GM19240 (cell line): ENCODE results near the gene DLG4.

ENCODE experiments used
- DNase-seq: peaks from one replicate; pipeline ENCODE4 v3.0.0; 2011; ENCODE audit warnings: low spot score; ENCODE audit not compliant: insufficient read length

DLG4 gene

DNA sequence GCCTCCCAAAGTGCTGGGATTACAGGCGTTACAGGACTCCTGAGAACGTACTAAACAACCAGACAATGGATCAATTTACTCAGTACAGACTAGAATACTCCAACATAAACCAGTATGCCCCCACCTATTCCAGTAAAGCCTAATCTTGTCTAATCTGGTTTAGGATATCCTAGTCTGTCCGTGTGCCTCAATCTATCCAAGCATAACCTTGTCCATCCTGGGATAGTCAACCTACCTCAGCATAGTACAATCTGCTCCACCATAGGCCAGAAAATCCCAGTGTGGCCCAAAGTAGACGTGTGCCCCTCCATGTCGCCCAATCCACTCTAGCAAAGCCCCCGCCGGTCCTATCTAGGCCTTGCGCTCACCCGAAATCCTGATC is 14.1 kb upstream of the DLG4 start:
- DNase-seq = no peak

GRCh38 chr17:7232114-7232513 is 12.5 kb upstream of the DLG4 start:
- no peak for DNase-seq

DNA sequence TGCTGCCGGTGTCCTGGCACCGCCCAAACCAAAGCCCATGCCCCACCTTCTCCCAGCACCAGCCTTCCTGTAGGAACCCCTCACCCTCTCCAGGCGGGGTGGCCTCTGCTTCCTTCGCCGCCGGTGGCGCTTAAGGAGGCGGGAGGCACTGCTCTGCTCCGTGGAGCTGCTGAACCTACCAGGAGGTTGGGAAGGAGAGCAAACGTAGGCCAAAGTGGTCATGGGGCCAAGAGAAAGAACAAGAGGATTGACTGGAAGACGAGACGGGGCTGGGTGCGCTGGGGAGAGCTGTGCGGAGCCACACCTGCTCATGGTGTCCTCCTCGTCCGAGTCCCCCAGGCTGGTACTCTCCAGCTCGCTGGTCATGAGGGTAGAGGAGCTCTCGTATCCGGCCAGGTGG is 9.9 kb upstream of the DLG4 start:
- no peak for DNase-seq

GRCh38 chr17:7228920-7229319 is 9.3 kb upstream of the DLG4 start:
- DNase-seq = no peak

DNA sequence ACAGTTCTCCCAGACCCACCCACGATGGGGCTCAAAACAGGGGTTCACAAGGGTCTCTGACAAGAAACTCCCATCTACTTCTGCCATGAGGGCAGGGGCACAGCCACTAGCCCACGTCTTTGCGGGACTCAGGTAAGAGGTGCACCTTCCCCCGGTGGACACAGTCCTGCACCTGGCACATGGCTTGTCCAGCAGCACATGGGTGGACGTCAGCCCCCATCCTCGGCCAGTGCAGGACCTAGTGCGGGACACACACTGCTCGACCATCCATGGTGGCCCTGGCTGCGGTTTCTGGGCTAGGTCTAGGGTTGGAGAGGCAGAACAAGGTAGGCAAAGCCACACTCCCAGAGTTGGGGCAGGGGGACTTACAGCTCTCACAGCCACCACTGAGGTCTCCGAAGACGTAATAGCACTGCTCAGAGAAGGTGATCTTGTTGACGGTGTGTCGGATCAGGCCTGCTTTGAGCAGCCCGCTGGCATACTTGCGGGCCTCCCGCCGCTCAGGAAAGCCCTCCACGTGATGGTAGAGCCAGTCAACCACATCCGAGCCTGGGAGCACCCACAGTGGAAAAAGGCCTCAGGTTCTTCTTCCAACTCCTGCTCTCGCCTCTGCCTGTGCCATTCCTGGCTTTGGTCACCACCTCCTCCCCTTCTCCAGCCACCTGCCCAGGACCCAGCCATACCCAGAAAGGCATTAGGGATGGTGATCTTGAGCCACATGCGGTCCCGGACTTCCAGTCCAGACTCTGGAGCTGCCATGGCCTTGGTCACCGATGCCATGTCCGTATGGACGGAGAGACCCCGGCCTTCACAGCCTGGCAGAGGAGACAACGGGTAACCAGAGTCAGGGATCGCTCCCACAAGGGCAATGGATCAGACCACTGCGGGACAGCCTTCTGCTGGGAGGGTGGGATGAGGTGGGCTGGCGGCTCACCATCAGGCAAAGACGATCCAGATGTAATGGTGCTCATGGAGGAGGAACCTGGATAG is 7.4 kb upstream of the DLG4 start:
- DNase-seq = no peak

DNA sequence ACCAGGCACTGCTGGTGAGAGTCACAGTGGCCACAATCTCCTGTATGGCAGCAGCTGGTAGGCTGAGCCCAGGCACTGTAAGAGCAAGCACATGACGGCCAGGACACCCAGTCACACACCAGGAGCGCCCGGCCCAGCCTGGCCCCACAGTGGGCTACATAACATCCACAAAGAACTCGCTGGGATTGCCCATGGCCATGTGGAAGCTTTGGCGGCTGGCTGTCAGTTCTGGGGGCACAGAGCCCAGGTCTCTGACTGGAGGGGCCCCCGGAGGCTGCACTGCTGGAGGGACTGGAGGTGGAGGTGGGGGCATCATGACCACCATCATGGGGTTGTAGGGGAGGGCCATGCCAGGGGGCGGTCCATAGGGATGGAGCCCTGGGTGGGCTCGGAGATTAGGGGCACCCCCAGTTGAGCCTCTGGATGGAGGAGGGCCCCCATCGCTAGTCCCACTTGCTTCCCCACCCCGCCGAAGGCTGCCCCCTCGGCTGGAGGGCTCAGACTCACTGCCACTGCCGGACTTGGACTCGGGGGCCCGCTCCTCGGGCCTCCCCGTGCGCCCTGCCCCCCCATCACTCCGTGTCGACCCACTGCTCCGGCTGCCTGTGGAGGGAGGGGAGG is 6.2 kb upstream of the DLG4 start:
- no peak for DNase-seq

- no peak for DNase-seq
Measured at GRCh38 chr17:7224661-7225111, 5.0 kb upstream of the DLG4 start.

GRCh38 chr17:7224110-7224509 is 4.5 kb upstream of the DLG4 start:
- no peak for DNase-seq

DNA sequence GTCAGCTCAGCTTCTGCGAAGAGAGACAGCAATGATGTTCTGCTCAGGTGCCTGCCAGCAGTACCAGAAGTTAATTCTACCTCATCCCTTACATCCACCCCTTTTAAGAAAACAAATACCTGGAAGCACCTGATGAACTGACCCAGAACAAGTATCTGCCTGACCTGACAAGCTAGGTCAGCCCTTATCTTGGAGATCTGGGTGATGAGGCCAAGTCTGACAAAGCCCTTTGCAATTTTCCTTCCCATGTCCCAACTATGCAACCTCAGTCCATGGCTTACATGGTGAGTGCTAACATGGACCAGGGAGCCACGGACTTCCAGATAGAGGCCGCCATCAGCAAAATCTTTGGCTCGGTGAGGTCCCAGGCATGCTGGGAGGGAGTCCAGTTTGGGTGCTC is 3.7 kb upstream of the DLG4 start:
- DNase-seq = no peak

GRCh38 chr17:7222972-7223292 is 3.3 kb upstream of the DLG4 start:
- DNase-seq = no peak

DNA sequence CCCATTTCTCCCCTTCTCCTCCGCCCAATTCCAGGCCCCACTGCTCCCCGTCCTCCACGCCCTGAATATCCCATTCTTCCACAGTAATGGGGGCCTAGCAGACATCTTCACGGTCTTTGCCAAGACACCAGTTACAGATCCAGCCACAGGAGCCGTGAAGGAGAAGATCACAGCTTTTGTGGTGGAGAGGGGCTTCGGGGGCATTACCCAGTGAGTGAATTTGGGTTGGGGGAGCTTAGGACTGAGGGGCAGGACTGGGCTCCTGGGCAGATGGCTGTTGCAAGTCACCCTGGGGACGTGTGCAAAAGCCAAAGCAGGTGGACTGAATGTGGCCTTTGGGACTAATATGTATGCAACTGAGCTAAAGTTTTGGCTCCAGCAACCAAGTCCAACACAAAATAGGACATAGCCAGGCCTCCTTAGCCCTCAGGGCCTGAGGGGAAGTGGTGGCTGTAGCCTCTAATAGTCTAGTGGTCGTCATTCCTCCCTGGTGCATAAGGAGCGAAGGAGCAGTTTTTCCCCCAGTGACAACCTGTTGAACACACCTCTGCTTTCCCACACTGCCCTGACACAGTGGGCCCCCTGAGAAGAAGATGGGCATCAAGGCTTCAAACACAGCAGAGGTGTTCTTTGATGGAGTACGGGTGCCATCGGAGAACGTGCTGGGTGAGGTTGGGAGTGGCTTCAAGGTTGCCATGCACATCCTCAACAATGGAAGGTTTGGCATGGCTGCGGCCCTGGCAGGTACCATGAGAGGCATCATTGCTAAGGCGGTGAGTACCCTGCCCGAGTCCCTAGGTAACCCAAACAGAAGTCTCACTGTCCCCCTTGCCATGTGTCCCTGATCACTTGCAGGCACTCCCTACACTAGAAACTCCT is 2.7 kb upstream of the DLG4 start:
- no peak for DNase-seq

DNA sequence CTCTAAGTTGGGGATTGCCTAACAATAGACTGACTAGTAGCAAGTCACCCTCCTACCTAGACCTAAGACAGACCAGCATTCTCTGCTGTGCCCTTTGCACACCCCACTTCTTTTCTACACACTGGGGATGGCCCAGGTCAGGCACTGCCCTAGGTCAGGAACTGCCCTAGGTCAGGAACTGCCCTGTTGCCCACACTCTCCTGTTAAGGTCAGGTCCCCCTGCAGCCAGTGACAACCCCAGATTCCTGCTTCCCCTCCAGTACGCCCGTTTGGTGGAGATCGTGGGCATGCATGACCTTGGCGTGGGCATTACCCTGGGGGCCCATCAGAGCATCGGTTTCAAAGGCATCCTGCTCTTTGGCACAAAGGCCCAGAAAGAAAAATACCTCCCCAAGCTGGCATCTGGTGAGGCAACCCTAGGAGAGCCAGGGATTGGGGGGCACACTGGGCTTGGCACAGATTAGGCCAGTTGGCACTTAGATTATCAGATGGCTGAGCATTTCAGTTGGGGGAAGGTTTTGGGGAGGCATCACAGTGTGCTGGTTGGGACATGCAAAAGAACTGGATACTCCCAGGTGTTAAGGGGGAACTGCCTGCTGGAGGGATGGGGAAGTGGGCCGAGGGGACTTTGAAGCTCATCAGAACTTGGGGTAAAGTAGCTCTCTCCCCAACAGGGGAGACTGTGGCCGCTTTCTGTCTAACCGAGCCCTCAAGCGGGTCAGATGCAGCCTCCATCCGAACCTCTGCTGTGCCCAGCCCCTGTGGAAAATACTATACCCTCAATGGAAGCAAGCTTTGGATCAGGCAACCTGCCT is 1.8 kb upstream of the DLG4 start:
- no peak for DNase-seq

DNA sequence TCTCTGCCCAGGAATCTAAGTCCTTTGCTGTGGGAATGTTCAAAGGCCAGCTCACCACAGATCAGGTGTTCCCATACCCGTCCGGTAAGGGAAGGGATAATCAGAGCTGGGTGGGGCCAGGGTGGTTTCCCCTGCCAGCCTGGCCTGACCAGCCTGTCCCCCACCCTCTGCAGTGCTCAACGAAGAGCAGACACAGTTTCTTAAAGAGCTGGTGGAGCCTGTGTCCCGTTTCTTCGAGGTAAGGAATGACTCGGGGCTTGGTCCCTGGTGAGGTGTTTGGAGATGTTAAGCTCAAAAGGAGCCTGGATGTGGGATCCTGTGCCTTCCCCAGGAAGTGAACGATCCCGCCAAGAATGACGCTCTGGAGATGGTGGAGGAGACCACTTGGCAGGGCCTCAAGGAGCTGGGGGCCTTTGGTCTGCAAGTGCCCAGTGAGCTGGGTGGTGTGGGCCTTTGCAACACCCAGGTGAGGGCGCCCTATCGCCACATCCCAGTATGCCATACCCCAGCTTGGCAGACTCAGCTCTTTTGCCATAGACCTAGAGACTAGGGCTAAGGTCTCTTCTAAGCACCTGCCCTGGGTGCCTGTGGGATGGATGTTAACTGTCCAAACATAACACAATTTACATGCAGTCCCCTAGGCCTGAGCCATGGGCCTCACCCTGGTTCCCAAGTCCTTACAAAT is 1.1 kb upstream of the DLG4 start:
- peak; percentile 69 for DNase-seq

DNA sequence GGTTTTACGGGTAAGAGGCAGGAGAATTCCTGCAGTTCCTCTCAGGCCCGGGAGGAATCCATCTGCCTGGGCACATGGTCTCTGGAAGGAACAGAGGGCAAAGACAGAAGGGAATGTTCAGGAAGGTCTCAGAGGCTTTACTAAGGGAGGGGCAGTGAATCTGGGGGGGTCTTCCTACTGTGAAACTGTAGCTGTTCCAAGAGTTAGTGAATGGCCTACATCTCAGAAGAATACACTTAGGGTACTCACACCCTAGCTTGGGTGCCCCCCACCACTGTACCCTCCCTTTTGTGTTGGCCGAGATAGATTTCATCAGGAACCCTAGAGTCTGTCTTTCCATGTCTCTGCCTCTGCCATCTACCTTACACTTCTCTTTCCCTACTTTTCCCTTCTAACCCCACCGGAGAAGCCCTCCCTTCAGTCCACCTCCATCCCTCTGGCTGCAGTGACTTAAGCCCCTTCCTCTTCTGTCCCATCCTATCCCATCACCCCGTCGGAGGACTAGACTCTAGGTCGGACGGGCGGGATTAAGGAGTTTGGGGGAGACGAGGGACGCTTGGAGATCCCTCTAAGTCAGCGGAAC is 316 bp downstream of the DLG4 start:
- no peak for DNase-seq

DNA sequence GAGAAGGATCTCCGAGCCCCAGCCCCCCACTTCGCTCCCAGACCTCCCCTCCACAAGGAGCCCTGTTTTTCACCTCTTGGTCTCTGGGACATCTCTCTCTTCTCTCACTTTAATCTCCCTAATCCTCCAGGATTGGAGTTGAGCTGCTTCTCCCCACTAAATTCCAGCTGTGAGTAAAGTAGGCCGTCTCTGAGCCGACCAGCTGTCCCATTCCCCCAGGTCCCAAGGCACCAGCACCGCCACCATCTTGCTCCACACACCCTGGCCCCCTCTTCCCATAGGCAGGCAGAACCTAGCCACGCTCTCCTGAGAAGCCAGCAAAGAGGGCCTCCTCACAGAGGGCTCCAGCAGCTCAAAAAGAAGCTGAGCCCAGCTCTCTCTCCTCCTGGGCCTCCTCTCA is 878 bp downstream of the DLG4 start:
- no peak for DNase-seq

- no peak for DNase-seq
Measured at GRCh38 chr17:7218166-7218565, 1.5 kb downstream of the DLG4 start.

DNA sequence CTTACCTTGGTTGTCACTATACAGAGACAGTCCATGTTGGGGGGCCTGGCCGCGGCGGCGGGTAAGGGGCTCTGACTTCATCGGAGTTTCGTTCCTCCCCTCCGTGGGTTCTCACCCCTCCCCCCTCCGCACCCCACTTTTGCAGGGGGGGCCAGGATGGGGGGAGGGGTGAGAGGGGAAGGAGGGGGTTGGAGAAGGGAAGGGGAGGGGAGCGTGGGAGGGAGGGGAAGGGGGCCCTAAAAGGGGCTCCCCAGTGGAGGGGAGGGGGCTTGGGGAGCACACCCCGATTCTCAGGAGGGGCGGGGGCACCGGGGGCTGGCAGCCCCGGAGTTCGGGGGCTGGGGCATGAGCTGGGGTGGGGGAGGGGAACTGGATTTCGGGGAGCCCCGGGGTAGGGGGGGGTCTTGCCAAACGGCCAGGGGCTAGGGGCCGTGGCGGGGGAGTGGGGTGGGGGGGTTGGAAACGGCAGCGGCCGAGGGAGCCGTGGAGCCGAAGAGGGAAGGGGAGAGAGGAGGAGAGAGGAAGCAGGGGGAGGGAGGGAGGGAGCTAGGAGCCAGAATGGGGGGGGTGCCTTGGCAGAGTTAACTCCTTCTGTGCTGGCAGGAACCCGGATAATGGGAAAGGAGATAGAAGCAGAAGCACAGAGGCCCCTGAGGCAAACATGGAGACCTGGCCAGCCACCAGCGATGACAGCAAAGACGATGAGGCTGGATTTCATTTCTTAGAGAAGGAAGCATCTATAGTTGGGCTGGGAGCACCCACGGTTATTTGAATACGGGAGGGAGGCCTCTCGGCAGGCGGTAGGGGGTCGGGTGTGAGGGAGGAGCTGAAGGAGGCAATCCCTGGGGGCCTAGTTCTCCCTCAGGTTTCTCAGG is 2.3 kb downstream of the DLG4 start:
- no peak for DNase-seq

- DNase-seq = no peak
Measured at GRCh38 chr17:7216242-7217112, 3.2 kb downstream of the DLG4 start.
